Vagina (tissue), 2 donors: ENCODE data around the gene ARID5B. TPM values are rescaled to one million over a fixed set of nuclear protein-coding genes. Genes with fewer than 3 reads are reported as not detected.
"Not testable (repeated sequence)": the region's sequence is repeated elsewhere in the genome, so short reads cannot be mapped to it uniquely, and the experiment has no call there.

Experiments
- DNase-seq, 2 donors: peaks; one replicate each; pipeline ENCODE4 v3.0.0-alpha.2; 2017; ENCODE audit errors: extremely low spot score in 2 of 2
- H3K27ac ChIP-seq: fragments of 200-600 bp; sonication (generic); one replicate; pipeline ENCODE4 v1.5.1; 2019
- H3K27me3 ChIP-seq: fragments of 200-600 bp; sonication (generic); one replicate; pipeline ENCODE4 v1.5.1; 2019
- H3K36me3 ChIP-seq, 2 donors: fragments of 200-600 bp; sonication (generic); one replicate each; pipeline ENCODE4 v1.5.1; 2017 to 2019
- H3K4me1 ChIP-seq: fragments of 200-600 bp; sonication (generic); one replicate; pipeline ENCODE4 v1.5.1; 2019
- H3K4me3 ChIP-seq, 2 donors: fragments of 200-600 bp; sonication (generic); 1 replicate in 1 of 2; 2 replicates in 1 of 2; pipeline ENCODE4 v1.5.1; 2016 to 2019
- H3K9me3 ChIP-seq: fragments of 200-600 bp; sonication (generic); one replicate; pipeline ENCODE4 v1.5.1; 2019
- CTCF ChIP-seq, 3 experiments: fragments of 450-650 bp in 2 of 3; fragments of 200-600 bp in 1 of 3; sonication (generic) in 1 of 3; IDR thresholded peaks; one replicate each; pipeline ENCODE4 v1.5.1; 2017 to 2019; ENCODE audit warnings: antibody characterized with exemption in 3 of 3, mild to moderate bottlenecking in 2 of 3, moderate library complexity in 2 of 3
- POLR2A ChIP-seq, 2 donors: fragments of 450-650 bp; IDR thresholded peaks; one replicate each; pipeline ENCODE4 v1.6.1; 2017; ENCODE audit warnings: antibody characterized with exemption in 2 of 2, mild to moderate bottlenecking in 2 of 2, moderate library complexity in 2 of 2
- POLR2AphosphoS5 ChIP-seq, 2 donors: sonication (generic); formaldehyde crosslinking; IDR thresholded peaks; one replicate each; pipeline ENCODE4 v1.9.0; 2017; ENCODE audit warnings: antibody characterized with exemption in 2 of 2, mild to moderate bottlenecking in 2 of 2, low read depth in 1 of 2; ENCODE audit not compliant: insufficient read depth in 1 of 2
- intact Hi-C: fragments of 100-400 bp; cut with DNase I; formaldehyde crosslinking; loops from one replicate; pipeline ENCODE4 v1.15.1; 2023
- total RNA-seq: library from RNA; depleted of rRNA; stranded (reverse); fragments of >200 nt; gene quantifications from one replicate; pipeline ENCODE4 v1.2.3, GENCODE V29; 2016

The ARID5B gene
- total RNA-seq, 1 donor from 2014 or later, result 75.9 TPM

- H3K27ac ChIP-seq, result no peak overlapping the region
- H3K27me3 ChIP-seq, result no peaks in the 10 kb centered on the region
- H3K4me1 ChIP-seq, result peaks cover 54% of the 10 kb centered on the region
- TF ChIP-seq POLR2AphosphoS5 (IDR thresholded peaks at IDR 0.05; ENCODE audit: insufficient read depth in 1 of 2, low read depth in 1 of 2) (no peak), POLR2A (IDR thresholded peaks at IDR 0.05) (no peak), CTCF (IDR thresholded peaks at IDR 0.05) (no peak)
- no peak overlapping the region for H3K4me3 ChIP-seq
- intact Hi-C loops, result no loop called here
- H3K9me3 ChIP-seq, result no peaks in the 10 kb centered on the region
- no peak for DNase-seq
- no peaks in the 10 kb centered on the region for H3K36me3 ChIP-seq
Observed at GRCh38 chr10:62025901-62026879, 124.7 kb downstream of the ARID5B start.

- H3K9me3 ChIP-seq, result no peaks in the 10 kb centered on the region
- H3K36me3 ChIP-seq, result no peaks in the 10 kb centered on the region
- H3K27ac ChIP-seq, result peak overlapping the region; percentile 22
- peaks cover 36% of the 10 kb centered on the region for H3K4me1 ChIP-seq
- no peak for TF ChIP-seq CTCF (IDR thresholded peaks at IDR 0.05)
- TF ChIP-seq POLR2AphosphoS5 (IDR thresholded peaks at IDR 0.05; ENCODE audit: insufficient read depth in 1 of 2, low read depth in 1 of 2), result no peak
- TF ChIP-seq POLR2A (IDR thresholded peaks at IDR 0.05), result no peak
- intact Hi-C loops, result no loop called here
- H3K4me3 ChIP-seq, result no peak overlapping the region
- DNase-seq, result no peak
- H3K27me3 ChIP-seq, result no peaks in the 10 kb centered on the region
Observed at GRCh38 chr10:62027841-62028501, 126.5 kb downstream of the ARID5B start.

GRCh38 chr10:62028502-62028842, 127.0 kb downstream of the ARID5B start:
- peaks cover 35% of the 10 kb centered on the region for H3K4me1 ChIP-seq
- intact Hi-C loops, H3K9me3 ChIP-seq, H3K27me3 ChIP-seq, H3K4me3 ChIP-seq, DNase-seq, H3K36me3 ChIP-seq: not testable (repeated sequence)
- H3K27ac ChIP-seq, result peak overlapping the region; percentile 22

- H3K9me3 ChIP-seq, result no peaks in the 10 kb centered on the region
- H3K4me3 ChIP-seq, result no peak overlapping the region
- intact Hi-C loops, result no loop called here
- H3K27ac ChIP-seq, result no peak overlapping the region
- DNase-seq, result no peak
- H3K4me1 ChIP-seq, result peaks cover 35% of the 10 kb centered on the region
- TF ChIP-seq POLR2A (IDR thresholded peaks at IDR 0.05) (no peak), POLR2AphosphoS5 (IDR thresholded peaks at IDR 0.05; ENCODE audit: insufficient read depth in 1 of 2, low read depth in 1 of 2) (no peak), CTCF (IDR thresholded peaks at IDR 0.05) (no peak)
- no peaks in the 10 kb centered on the region for H3K27me3 ChIP-seq
- no peaks in the 10 kb centered on the region for H3K36me3 ChIP-seq
Observed at GRCh38 chr10:62029401-62029800, 127.9 kb downstream of the ARID5B start.

- TF ChIP-seq POLR2A (IDR thresholded peaks at IDR 0.05), result no peak
- TF ChIP-seq POLR2AphosphoS5 (IDR thresholded peaks at IDR 0.05; ENCODE audit: insufficient read depth in 1 of 2, low read depth in 1 of 2), result no peak
- TF ChIP-seq CTCF (IDR thresholded peaks at IDR 0.05), result no peak
- Histone ChIP-seq H3K4me1 (peaks cover 23% of the 10 kb centered on the region), H3K4me3 (no peak overlapping the region), H3K27me3 (no peaks in the 10 kb centered on the region), H3K36me3 (no peaks in the 10 kb centered on the region), H3K9me3 (no peaks in the 10 kb centered on the region), H3K27ac (no peak overlapping the region)
- intact Hi-C loops, result no loop called here
- no peak for DNase-seq
Observed at GRCh38 chr10:62031507-62031906, 130.0 kb downstream of the ARID5B start.
